ENCODE measurements around the gene ADAMTS16.

ADAMTS16 gene

GRCh38 chr5:5352675-5353074 is 212.5 kb downstream of the ADAMTS16 start:
- no peak for DNase-seq

GRCh38 chr5:5353681-5354080 is 213.6 kb downstream of the ADAMTS16 start:
- no peak for DNase-seq

- no peak for DNase-seq
Measured at GRCh38 chr5:5356765-5357164, 216.6 kb downstream of the ADAMTS16 start.

- DNase-seq, result no peak
Measured at GRCh38 chr5:5359618-5360017, 219.5 kb downstream of the ADAMTS16 start.

GRCh38 chr5:5360363-5360940 is 220.3 kb downstream of the ADAMTS16 start:
- no peak for DNase-seq

- DNase-seq, result no peak
Measured at GRCh38 chr5:5360941-5361520, 220.9 kb downstream of the ADAMTS16 start.

- no peak for DNase-seq
Measured at GRCh38 chr5:5363045-5363444, 222.9 kb downstream of the ADAMTS16 start.

GRCh38 chr5:5364932-5365331 is 224.8 kb downstream of the ADAMTS16 start:
- DNase-seq, result no peak

GRCh38 chr5:5367739-5368138 is 227.6 kb downstream of the ADAMTS16 start:
- no peak for DNase-seq

- DNase-seq, result no peak
Measured at GRCh38 chr5:5369051-5369605, 229.0 kb downstream of the ADAMTS16 start.

Measured in NCI-H510A (cell line).